ACHN (cell line): ENCODE data around the gene HS6ST3.

Source experiments
- DNase-seq: peaks from one replicate; pipeline ENCODE4 v3.0.0-alpha.2; 2015
- in situ Hi-C: cut with HindIII; loops from 2 replicates; pipeline ENCODE4 v1.10.0; 2017; ENCODE audit warnings: low sequenced_read_pairs, low pct_ligation_motif_present, low pct_unique_long_range_greater_than_20kb

Gene HS6ST3

DNA sequence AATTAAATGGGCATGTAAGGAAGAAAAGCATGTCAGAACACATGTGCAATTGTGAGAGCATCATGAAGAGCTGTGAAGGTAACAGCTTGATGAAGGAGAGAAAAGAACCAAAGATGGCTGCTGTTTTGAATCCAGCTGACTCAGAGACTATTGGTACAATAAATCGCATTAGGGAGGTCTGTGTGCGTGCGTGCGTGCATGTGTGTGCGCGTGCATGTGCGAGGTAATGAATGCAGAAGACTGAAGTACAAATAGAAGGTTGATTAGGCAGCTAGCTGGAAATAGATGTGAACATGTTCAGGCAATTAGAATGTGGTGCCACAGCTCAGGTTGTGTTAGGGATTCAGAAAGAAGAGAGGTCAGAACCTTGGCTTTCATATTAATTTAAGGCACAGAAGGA is 463.9 kb downstream of the HS6ST3 start:
- no peak for DNase-seq
- in situ Hi-C loops: no loop called here

GRCh38 chr13:96573563-96573962 is 483.7 kb downstream of the HS6ST3 start:
- no peak for DNase-seq
- in situ Hi-C loops: no loop called here

DNA sequence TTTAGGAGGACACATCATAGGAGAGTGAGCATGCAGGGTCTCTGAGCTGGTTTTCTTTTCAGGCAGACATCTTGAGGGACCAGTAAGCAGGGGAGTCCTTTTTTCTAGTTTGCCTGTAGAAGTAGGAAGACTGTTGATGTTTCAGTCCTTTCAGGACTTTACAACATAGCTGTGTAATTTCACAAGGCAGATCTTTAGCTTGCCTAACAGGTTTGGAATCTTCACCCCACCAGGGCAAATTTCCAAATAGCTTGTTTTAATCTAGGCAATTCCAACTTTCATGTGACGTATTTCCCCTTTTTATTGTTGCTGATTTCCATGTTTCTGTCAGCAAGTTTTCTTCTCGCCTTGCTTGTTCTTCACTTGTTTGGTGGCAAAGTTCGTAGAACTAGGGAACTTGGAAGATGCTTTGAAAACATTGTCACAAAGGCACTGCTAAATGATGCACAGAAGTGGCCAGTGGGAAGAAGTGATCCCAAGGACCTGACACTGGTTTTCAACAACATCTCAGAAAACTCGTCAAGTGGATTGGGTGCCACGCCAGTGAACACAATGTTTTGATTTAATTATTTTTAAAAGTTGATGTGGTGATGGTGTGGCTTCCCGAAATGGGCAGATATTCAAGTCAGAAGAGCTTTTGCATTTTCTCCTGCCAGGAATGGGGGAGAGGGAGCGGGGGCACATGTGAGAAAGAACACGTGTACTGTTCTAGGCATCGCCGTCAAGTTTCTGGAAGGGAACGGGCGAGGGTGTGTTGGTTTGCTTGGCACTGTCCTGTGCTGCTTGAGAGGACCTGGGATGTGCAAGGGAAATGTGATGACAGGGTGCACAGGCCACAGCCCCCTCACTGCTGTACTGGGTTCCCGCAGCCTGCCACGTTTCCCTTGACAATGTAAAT is 485.8 kb downstream of the HS6ST3 start:
- in situ Hi-C loops: no loop called here
- no peak for DNase-seq

GRCh38 chr13:96581741-96582140 is 491.8 kb downstream of the HS6ST3 start:
- in situ Hi-C loops: no loop called here
- DNase-seq: no peak

DNA sequence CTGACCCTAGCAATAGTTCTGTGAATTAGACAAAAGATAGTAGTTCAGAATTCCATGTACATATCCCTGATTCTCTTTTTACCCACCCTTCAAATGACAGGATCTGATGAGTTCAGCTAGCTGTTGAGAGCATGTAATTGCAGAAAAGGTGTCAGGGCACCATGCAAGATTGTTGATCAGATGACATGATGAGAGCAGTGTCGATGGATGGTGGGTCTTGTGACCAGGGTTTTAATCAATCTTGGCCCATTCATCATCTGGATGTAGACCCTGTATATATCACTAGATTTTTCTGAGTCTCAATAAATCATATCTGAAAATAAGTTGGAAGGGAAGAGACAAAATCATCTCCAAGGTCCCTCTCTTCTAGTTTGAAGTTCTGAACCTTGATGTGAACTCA is 525.3 kb downstream of the HS6ST3 start:
- DNase-seq: no peak
- in situ Hi-C loops: no loop called here

GRCh38 chr13:96617528-96617927 is 527.6 kb downstream of the HS6ST3 start:
- in situ Hi-C loops: no loop called here
- DNase-seq: no peak

DNA sequence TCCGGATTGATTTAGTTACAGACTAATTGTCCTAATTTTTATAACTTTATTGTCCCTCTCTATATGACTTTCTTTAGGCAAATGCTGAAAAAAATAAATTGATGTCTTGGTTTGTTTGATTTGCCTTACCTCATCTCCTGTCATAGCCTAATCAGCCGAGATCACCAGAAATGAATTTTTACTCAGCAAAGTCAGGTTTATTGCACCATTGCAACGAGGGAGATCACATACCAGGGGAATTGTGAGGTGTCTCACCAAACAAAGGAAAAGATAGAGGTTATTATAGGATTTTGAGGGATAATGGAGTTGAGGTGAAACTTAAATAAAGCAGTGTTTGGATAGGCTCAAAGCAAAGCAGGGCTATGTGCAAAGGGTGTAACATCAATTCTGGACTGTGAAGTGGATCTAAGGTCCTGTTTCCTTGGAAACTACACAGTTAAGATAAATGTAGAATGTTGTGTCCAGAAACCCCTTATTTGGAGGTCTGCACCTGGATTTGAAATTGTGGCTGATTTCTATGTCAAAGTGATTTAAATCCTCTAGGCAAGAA is 531.8 kb downstream of the HS6ST3 start:
- in situ Hi-C loops: no loop called here
- DNase-seq: no peak

- in situ Hi-C loops: no loop called here
- DNase-seq: no peak
These were observed 539.4 kb downstream of the HS6ST3 start for GRCh38 chr13:96629331-96629730.

DNA sequence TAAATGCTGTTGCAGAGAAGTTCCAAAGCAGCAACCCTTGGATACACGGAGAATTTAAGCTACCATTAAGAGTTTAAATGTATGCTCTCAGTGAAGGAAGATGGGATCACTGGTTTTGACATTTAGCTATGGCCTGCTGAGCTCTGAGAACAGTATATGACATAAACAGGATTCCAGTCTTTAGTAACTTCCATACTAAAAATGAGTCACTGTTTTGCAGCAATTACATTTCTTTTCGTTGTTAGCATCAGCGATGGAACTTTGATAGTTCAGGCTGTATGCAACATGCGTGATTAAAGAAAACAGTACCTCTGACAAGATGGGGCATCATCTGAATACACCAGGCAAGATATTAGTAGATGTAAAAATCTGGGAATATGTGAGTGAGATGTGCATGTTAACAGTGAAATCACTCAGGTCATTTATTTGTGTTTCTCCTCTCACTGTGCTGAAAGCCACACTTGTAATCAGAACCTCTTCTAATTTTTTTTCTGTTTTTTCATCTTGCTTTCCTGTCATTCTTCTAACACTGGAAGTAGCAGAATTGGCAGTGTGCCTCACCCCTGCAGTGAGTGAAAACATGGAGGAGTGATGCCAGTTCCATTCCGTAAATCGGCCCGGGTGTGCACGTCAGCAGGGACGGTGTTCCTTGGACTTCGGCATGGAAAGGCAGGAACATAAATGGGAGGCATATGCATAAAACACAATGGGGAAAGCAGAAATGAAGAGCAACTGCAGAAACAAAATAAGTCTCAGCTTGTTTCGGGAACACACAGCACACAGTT is 542.8 kb downstream of the HS6ST3 start:
- in situ Hi-C loops: no loop called here
- no peak for DNase-seq

- in situ Hi-C loops: no loop called here
- DNase-seq: no peak
These were observed 546.2 kb downstream of the HS6ST3 start for GRCh38 chr13:96636001-96636709.

DNA sequence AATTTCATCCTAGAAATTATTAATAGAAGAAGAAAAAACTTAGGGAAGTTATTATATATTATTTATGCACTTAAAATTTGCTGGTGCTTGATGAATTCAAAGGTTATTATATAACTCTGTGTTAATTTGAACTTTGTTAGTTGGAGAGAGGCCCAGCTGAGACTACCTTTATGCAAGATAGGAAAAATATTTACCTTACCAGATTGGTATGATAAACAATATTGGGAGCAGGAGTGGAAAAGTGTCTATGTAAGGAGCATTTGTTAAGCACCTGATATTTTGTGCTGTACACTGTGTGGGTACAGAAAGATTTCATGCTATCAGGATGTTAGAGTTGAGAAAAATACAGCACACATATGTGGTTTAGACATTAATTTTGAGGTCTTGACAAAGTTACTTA is 547.1 kb downstream of the HS6ST3 start:
- in situ Hi-C loops: no loop called here
- DNase-seq: no peak

GRCh38 chr13:96646101-96646500 is 556.2 kb downstream of the HS6ST3 start:
- DNase-seq: no peak
- in situ Hi-C loops: no loop called here

- in situ Hi-C loops: no loop called here
- no peak for DNase-seq
These were observed 556.8 kb downstream of the HS6ST3 start for GRCh38 chr13:96646515-96647211.

DNA sequence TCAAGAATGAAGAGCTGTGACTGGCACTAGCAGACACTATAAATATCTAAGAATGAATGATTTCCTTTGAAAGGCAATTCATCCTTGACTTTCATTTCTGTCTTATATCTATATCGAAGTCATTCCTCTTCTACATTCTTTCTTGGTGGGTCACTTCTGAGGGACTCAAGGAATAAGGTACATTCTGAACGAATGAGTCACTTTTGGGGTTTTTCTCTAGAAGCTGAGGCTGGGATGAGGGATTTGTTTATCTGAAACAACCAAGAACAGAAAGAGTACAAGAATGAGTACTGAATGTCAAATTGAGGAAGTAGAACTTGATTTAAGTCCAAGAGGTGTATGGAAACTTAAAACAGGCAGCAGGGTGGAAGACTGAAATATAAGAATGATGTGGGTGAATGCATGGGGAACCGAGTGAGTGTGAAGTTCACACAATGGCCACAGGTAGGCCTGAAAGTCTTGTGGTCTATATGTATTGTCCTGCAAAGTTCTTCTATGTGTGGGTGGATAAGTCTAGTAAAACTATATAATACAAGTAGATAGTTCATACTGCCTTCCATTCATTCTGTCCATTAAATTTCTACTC is 560.5 kb downstream of the HS6ST3 start:
- in situ Hi-C loops: no loop called here
- DNase-seq: peak; percentile 78

DNA sequence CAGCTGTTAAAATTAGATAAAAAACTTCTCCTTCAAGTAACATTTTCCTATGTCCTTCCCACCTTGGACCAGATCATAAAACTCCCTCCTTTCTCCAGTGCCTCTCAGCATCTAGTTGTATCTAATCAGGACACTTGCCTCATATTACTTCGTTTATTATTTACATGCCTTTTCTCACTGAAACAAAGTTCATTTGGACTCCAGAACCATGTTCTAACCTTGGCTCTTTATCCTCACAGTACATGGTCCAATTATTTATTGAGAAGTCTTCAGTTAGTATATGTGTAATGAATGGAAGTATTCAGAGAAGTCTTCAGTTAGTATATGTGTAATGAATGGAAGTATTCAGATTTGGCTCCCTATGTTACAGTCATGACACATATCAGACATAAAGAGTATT is 561.7 kb downstream of the HS6ST3 start:
- in situ Hi-C loops: no loop called here

GRCh38 chr13:96652506-96652905 is 562.6 kb downstream of the HS6ST3 start:
- no peak for DNase-seq
- in situ Hi-C loops: no loop called here

More for the DNA sequence above, 561.7 kb downstream of the HS6ST3 start:
- no peak for DNase-seq

DNA sequence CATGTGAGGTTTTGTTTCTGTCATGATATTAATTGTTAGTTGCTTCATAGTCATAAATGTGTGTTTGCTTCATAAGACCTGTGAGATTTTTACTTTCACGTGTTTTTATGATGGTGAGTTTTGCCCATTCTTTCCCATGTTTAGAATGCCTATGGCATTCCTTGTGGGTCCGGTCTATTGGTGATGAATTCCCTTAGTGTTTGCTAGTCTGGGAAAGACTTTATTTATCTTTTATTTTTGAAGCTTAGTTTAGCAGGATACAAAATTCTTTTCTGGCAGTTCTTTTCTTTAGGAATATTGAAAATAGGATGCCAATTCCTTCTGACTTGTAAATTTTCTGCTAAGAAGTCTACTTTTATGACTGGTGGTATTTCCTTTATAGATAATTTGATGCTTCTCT is 571.7 kb downstream of the HS6ST3 start:
- no peak for DNase-seq
- in situ Hi-C loops: no loop called here

DNA sequence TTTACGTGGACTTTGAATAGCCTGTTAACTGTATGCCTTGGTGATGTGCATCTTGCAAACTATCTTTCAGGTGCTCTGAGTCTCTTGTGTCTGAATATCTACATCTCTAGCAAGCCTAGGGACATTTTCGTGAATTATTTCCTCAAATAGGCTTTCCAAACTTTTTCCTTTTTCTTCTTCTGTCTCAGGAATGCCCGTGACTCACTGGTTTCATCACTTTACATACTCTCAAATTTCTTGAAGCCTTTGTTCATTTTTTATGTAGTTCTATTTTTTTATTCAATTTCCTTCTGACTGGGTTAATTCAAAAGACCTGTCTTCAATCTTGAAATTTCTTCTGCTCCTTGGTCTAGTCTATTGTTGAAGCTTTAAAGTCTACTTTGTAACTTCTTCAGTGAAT is 572.1 kb downstream of the HS6ST3 start:
- in situ Hi-C loops: no loop called here
- no peak for DNase-seq
